ENCODE measurements around the gene LDB1.

LDB1 gene

DNA sequence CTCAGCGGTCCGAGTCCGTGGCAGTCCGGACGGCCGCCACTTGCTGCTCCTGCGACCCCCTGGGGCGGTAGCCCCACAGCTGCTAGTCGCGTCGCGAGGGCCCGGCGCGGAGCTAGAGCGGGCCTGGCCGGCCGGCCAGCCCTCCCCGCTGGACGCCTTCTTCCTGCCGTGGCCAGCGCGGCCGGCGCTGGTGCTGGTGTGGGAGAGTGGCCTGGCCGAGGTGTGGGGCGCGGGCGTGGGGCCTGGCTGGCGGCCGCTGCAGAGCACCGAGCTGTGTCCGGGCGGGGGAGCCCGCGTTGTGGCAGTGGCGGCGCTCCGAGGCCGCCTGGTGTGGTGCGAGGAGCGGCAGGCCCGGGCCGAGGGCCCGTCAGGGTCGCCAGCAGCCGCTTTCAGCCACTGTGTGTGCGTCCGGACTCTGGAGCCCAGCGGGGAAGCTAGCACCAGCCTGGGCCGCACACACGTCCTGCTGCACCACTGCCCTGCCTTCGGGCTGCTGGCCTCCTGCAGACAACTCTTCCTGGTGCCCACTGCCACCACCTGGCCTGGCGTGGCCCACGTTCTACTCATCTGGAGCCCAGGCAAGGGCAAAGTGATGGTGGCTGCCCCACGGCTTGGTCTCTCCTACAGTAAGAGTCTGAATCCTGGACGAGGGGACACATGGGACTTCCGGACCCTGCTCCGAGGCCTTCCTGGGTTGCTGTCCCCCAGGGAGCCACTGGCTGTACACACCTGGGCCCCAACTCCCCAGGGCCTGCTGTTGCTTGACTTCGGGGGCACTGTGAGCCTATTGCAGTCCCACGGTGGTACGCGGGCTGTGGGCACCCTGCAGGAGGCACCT lies 54.4 kb downstream of the LDB1 start:
- DNase-seq (ENCODE audit: low read depth in 1 of 2, low spot score in 1 of 2), result no peak

GRCh38 chr10:102064868-102065560 lies 55.2 kb downstream of the LDB1 start, which contains the start of gene HPS6:
Gene HPS6 (plus strand): TSS chr10:102065349. CDS start chr10:102065475, 126 bp downstream.
- DNase-seq (ENCODE audit: low read depth in 1 of 2, low spot score in 1 of 2), result peak; percentile 71 to 82

DNA sequence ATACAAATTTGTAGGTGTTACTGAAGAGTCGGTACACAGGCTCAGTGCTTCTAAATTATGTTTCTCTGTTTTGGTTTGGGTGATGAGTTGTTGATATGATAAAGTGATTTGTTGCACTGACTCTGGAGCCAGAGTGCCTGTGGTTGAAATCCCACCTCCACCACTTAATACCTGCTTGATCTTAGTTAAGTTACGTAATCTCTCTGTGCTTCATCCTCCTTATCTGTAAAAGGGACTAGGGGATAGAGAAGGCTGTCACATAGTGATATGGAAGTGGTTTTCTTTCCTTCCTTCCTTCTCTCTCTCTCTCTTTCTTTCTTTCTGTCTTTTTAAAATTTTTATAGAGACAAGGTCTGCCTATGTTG lies 55.7 kb downstream of the LDB1 start:
- DNase-seq (ENCODE audit: low read depth in 1 of 2, low spot score in 1 of 2), result no peak

DNA sequence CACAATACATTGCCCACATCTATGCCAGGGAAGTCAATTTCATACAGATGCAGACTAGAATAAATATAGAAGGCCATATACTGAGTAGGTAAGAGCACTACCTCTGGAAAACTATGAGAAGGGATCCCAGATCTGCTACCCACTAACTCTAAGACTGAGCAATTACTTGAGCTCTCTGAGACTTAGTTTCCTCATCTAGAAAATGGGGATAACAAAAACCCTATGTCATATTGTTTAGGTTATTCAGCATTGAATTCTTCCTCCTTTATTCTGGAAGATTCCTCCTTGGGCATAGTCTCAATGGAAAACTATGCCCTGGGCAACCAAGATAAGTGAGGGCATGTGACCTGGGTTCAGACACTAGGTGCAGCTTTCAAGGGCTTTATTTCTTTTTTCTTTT lies 60.2 kb downstream of the LDB1 start:
- no peak for DNase-seq (ENCODE audit: low read depth in 1 of 2, low spot score in 1 of 2)

All from activated T-helper 1 cell treated with anti-CD3 and anti-CD28 coated beads, Interleukin-2, amount 50 U/mL, for 16 hours (primary cell).